Esophagus muscularis mucosa (tissue), 4 donors: ENCODE results near the gene CCDC47. TPM values are rescaled to one million over a fixed set of nuclear protein-coding genes. Genes with fewer than 3 reads are reported as not detected.
A peak's percentile ranks its signal among the peaks of the same experiment; 100 is the strongest.

Experiments used
- DNase-seq: peaks from one replicate; pipeline ENCODE4 v3.0.0-alpha.2; 2017; ENCODE audit errors: extremely low spot score
- H3K27ac ChIP-seq, 4 donors: fragments of 200-600 bp; sonication (generic); replicated peaks in 1 of 4; 1 replicate in 3 of 4; 2 replicates in 1 of 4; pipeline ENCODE4 v1.5.1; 2016 to 2019; ENCODE audit warnings: mild to moderate bottlenecking in 1 of 4
- H3K27me3 ChIP-seq, 4 donors: fragments of 200-600 bp; sonication (generic); one replicate each; pipeline versions ENCODE4 v1.5.1 to v1.6.0; 2016 to 2019
- H3K36me3 ChIP-seq, 4 donors: fragments of 200-600 bp; sonication (generic); one replicate each; pipeline ENCODE4 v1.5.1; 2016 to 2019
- H3K4me1 ChIP-seq, 4 donors: fragments of 200-600 bp; sonication (generic); one replicate each; pipeline ENCODE4 v1.5.1; 2016 to 2019
- H3K4me3 ChIP-seq, 4 donors: fragments of 200-600 bp; sonication (generic); 1 replicate in 2 of 4; 2 replicates in 2 of 4; pipeline ENCODE4 v1.5.1; 2016 to 2019; ENCODE audit warnings: mild to moderate bottlenecking in 4 of 4, moderate library complexity in 1 of 4
- H3K9me3 ChIP-seq, 4 donors: fragments of 200-600 bp; sonication (generic); 1 replicate in 3 of 4; 2 replicates in 1 of 4; pipeline ENCODE4 v1.5.1; 2016 to 2019
- EP300 ChIP-seq: sonication (generic); formaldehyde crosslinking; IDR thresholded peaks from one replicate; pipeline ENCODE4 v1.6.1; 2017; ENCODE audit warnings: antibody characterized with exemption
- POLR2A ChIP-seq: fragments of 450-650 bp; IDR thresholded peaks from one replicate; pipeline ENCODE4 v1.6.1; 2017; ENCODE audit warnings: antibody characterized with exemption, moderate library complexity, mild to moderate bottlenecking, low read depth
- POLR2AphosphoS5 ChIP-seq, 2 donors: sonication (generic); formaldehyde crosslinking; IDR thresholded peaks; one replicate each; pipeline ENCODE4 v1.6.1; 2017; ENCODE audit warnings: antibody characterized with exemption in 2 of 2
- WGBS: methylation state at CpG from one replicate; pipeline ENCODE4 v1.1.5; 2018; 5-methylcytosine and 5-hydroxymethylcytosine counted together
- intact Hi-C: fragments of 100-400 bp; cut with DNase I; formaldehyde crosslinking; loops from one replicate; pipeline ENCODE4 v1.15.1; 2023
- total RNA-seq, 4 donors: library from RNA; depleted of rRNA; stranded (reverse); fragments of >200 nt; gene quantifications; one replicate each; pipeline versions ENCODE4 v1.1.0 to v1.2.1, GENCODE V29; 2016
- TF ChIP-seq, protein P1 (sequence below), 3 experiments: fragments of 200-600 bp in 2 of 3; fragments of 450-650 bp in 1 of 3; sonication (generic) in 2 of 3; IDR thresholded peaks; one replicate each; pipeline ENCODE4 v1.5.1; 2017 to 2019; ENCODE audit warnings: antibody characterized with exemption in 3 of 3, mild to moderate bottlenecking in 2 of 3, moderate library complexity in 1 of 3

Gene CCDC47
- total RNA-seq, 4 donors from 2014 or later: 47.3 to 60.7 (median 56.2) TPM

DNA sequence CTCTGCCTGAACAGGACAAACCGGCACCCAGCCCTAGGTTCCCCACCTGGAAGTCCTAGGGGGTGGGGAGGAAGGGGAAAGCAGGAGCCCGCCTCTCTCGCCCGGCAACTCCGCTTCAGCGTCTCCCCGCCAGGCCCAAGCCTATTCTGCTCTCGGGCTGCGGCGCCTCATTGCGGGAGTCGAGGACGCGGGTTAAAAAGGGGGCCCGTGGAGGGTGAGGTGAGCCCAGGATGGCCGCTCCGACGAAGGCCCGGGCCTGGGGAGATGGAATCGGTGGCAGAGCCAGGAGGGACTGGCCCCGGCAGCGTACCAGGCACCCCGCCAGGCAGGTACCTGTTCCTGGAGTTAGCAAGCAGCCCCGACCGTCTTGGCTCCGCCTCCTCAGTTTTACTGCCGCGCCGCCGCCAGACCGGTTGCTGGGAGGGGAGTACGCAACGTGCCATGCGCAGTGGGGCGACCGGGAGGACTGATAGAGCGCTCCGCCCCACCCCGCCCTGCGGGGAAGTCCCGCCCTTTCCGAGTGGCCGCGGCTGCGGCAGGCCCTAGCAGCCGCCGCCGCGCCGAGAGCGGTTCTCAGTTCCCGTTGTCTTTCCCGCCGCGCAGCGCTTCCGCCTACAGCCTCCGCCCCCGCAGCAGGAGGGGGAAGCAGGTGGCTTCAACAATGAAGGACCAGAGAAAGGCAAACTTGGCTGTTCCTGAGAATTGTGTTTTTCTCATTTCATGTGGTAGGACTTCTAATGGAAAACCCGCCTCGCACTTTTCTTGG lies 31.8 kb downstream of the CCDC47 start, which contains the start of gene STRADA:
Gene STRADA, minus strand, starts transcription at position 392 of the 766 bp plus-strand sequence. CDS start 13,430 bp downstream, outside the sequence.
- 0% methylated on average over 10 of the region's 61 CpGs for WGBS

GRCh38 chr17:63741143-63741407 lies 32.3 kb downstream of the CCDC47 start:
- Histone ChIP-seq H3K9me3 (no peaks in the 10 kb centered on the region), H3K36me3 (peaks cover 0 to 18% (median 8%) of the 10 kb centered on the region in 4 donors), H3K27me3 (no peaks in the 10 kb centered on the region), H3K27ac (peak overlapping the region; percentile 90 to 99 (median 94)), H3K4me3 (peak overlapping the region; percentile 75 to 91 (median 88)), H3K4me1 (peaks cover 15 to 29% (median 18%) of the 10 kb centered on the region in 4 donors)
- DNase-seq: no peak
- intact Hi-C loops: loop anchor here (5.0 kb wide), 1 partner anchor 36 kb away; no protein-coding TSS in a partner anchor
- WGBS: 1% methylated on average over 14 of the region's 14 CpGs
- TF ChIP-seq, protein P1, sequence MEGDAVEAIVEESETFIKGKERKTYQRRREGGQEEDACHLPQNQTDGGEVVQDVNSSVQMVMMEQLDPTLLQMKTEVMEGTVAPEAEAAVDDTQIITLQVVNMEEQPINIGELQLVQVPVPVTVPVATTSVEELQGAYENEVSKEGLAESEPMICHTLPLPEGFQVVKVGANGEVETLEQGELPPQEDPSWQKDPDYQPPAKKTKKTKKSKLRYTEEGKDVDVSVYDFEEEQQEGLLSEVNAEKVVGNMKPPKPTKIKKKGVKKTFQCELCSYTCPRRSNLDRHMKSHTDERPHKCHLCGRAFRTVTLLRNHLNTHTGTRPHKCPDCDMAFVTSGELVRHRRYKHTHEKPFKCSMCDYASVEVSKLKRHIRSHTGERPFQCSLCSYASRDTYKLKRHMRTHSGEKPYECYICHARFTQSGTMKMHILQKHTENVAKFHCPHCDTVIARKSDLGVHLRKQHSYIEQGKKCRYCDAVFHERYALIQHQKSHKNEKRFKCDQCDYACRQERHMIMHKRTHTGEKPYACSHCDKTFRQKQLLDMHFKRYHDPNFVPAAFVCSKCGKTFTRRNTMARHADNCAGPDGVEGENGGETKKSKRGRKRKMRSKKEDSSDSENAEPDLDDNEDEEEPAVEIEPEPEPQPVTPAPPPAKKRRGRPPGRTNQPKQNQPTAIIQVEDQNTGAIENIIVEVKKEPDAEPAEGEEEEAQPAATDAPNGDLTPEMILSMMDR (IDR thresholded peaks at IDR 0.05): no peak

More for the DNA sequence above, 31.8 kb downstream of the CCDC47 start, which contains the start of gene STRADA:
- intact Hi-C loops: loop anchor here (5.0 kb wide), 1 partner anchor 36 kb away; no protein-coding TSS in a partner anchor
- peak; percentile 99 for DNase-seq
- Histone ChIP-seq H3K4me1 (peaks cover 15 to 29% (median 18%) of the 10 kb centered on the region in 4 donors), H3K4me3 (peak within 1 kb of the TSS; percentile 75 to 91 (median 88)), H3K27ac (peak within 1 kb of the TSS; percentile 90 to 99 (median 94)), H3K9me3 (no peaks in the 10 kb centered on the region), H3K27me3 (no peaks in the 10 kb centered on the region), H3K36me3 (peaks cover 2 to 24% (median 12%) of the 10 kb centered on the region in 4 donors)
- TF ChIP-seq, protein P1 (IDR thresholded peaks at IDR 0.05): no peak
- TF ChIP-seq POLR2A (peak; percentile 36), POLR2AphosphoS5 (IDR thresholded peaks at IDR 0.05) (peak; percentile 92 to 94), EP300 (no peak)

GRCh38 chr17:63740464-63741142 lies 32.8 kb downstream of the CCDC47 start:
- 42% methylated on average over 12 of the region's 12 CpGs for WGBS
- DNase-seq: no peak
- Histone ChIP-seq H3K36me3 (peaks cover 0 to 14% (median 3%) of the 10 kb centered on the region in 4 donors), H3K27me3 (no peaks in the 10 kb centered on the region), H3K4me1 (peaks cover 15 to 29% (median 18%) of the 10 kb centered on the region in 4 donors), H3K27ac (peak overlapping the region; percentile 90 to 99 (median 94)), H3K9me3 (no peaks in the 10 kb centered on the region), H3K4me3 (peak overlapping the region; percentile 75 to 91 (median 88))
- intact Hi-C loops: loop anchor here (5.0 kb wide), 1 partner anchor 37 kb away; no protein-coding TSS in a partner anchor
- TF ChIP-seq, protein P1 (IDR thresholded peaks at IDR 0.05): no peak
- TF ChIP-seq POLR2AphosphoS5 (IDR thresholded peaks at IDR 0.05) (no peak), EP300 (no peak), POLR2A (no peak)

DNA sequence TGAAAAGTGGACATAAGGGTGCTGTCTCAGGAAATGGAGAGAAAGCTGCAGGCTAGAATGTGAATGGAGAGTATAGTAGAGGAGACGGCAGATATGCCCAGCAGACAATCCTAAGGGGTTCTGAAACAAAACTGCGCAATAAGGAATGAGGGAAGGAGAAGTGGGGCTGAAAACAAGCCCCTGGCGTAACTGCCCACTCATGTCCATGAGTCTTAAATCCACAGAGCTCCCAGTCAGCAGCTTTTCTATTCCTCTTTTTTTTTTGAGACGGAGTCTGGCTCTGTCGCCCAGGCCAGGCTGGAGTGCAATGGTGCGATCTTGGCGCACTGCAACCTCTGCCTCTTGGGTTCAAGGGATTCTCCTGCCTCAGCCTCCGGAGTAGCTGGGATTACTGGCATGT lies 37.7 kb downstream of the CCDC47 start:
- intact Hi-C loops: no loop called here
- WGBS: 96% methylated on average over 8 of the region's 8 CpGs
- Histone ChIP-seq H3K4me3 (no peak overlapping the region), H3K9me3 (no peaks in the 10 kb centered on the region), H3K36me3 (peaks cover 0 to 4% (median 2%) of the 10 kb centered on the region in 4 donors), H3K4me1 (peaks cover 7 to 11% (median 7%) of the 10 kb centered on the region in 4 donors), H3K27ac (no peak overlapping the region), H3K27me3 (no peaks in the 10 kb centered on the region)
- DNase-seq: no peak
- TF ChIP-seq POLR2A (no peak), POLR2AphosphoS5 (IDR thresholded peaks at IDR 0.05) (no peak), EP300 (no peak)
- TF ChIP-seq, protein P1 (IDR thresholded peaks at IDR 0.05): no peak
